GM12872 (cell line): ENCODE results near the gene RHAG.

Source experiments
- CTCF ChIP-seq: IDR thresholded peaks from 3 replicates; pipeline ENCODE4 v1.5.1; 2011; ENCODE audit warnings: low read depth, mild to moderate bottlenecking, low read length, moderate library complexity; ENCODE audit not compliant: insufficient read depth

RHAG gene

GRCh38 chr6:49555951-49556350, 80.7 kb downstream of the RHAG start:
- TF ChIP-seq CTCF, result no peak
